GM18951 (cell line): Measurements from ENCODE around the gene POU2AF1.
"Not testable (repeated sequence)": the region's sequence is repeated elsewhere in the genome, so short reads cannot be mapped to it uniquely, and the experiment has no call there.

Source experiments
- POLR2A ChIP-seq: IDR thresholded peaks from 4 replicates; pipeline ENCODE4 v1.6.1; 2011; ENCODE audit warnings: mild to moderate bottlenecking; ENCODE audit not compliant: insufficient read length, insufficient read depth; ENCODE audit errors: extremely low read depth
- in situ Hi-C: fragments of 300-500 bp; cut with MboI; formaldehyde crosslinking; loops from one replicate; pipeline ENCODE4 v1.12.0; 2022; ENCODE audit warnings: low sequenced_read_pairs, mixed read lengths, inconsistent platforms; ENCODE audit not compliant: unreplicated experiment

The POU2AF1 gene

DNA sequence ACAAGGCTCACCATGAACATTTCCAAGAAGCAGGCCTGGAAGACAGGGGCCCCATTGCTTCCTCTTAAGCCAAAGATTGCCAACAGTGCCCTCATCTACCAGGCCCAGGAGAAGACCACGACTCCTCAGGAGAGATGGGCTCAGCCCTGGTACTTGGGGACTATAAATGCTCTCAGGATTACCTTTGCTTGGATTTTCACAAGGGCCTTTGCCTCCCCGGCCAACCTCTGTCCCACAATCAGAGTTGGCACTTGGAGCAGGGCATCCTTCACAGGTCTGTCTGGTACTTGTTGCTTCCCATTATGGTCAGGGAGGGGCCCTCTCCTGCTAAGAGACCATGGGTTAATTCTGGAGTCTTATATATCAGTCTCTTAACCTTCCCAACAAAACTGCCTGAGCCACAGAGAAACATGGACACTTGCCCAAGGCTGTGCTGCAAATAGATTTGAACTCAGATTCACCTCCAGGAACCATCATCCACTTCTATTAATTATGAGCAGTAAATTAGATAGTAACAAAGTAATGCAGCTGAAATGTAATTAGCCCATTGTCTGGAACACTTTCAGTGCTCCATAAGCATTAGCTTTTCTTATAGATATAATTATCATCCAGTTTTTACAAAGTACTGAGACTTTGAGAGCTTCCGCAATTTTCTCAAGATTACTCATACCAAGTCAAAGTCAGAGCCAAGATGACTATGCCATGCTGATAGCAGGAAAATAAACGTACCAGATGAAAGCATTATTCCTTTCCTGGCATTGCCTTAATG, 47.2 kb downstream of the POU2AF1 start:
- in situ Hi-C loops: no loop called here
- no peak for TF ChIP-seq POLR2A

DNA sequence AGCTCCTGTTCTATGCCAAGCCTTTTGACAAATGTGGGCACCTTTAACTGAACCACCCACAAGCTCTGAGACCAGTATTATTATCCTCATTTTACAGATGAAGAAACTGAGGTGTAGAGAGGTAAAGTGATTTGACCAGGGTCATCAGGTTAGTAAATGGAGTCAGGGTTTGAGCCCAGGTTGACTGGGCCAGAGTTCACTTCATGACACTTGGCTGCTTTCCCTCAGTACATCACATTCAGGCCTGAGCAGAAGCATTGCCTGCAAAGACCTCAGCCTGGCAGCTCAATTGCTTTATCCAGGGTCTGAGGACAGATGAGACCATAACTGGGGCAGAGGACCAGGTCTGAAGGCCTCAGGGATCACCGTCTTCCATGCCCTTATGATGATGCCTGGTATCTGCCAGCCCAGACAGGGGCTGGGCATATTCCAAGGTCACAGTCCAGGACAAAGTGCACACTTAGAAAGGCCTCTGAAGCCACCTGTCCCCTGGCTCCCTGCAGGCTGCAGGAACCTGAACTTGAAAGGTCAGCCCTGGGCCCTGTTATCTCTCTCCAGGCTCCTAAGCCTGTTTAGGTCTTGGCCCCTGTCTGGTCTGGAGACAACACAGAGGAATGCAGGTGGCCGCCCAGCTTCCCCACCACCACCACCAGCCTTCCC, 48.7 kb downstream of the POU2AF1 start:
- no peak for TF ChIP-seq POLR2A
- in situ Hi-C loops: no loop called here

DNA sequence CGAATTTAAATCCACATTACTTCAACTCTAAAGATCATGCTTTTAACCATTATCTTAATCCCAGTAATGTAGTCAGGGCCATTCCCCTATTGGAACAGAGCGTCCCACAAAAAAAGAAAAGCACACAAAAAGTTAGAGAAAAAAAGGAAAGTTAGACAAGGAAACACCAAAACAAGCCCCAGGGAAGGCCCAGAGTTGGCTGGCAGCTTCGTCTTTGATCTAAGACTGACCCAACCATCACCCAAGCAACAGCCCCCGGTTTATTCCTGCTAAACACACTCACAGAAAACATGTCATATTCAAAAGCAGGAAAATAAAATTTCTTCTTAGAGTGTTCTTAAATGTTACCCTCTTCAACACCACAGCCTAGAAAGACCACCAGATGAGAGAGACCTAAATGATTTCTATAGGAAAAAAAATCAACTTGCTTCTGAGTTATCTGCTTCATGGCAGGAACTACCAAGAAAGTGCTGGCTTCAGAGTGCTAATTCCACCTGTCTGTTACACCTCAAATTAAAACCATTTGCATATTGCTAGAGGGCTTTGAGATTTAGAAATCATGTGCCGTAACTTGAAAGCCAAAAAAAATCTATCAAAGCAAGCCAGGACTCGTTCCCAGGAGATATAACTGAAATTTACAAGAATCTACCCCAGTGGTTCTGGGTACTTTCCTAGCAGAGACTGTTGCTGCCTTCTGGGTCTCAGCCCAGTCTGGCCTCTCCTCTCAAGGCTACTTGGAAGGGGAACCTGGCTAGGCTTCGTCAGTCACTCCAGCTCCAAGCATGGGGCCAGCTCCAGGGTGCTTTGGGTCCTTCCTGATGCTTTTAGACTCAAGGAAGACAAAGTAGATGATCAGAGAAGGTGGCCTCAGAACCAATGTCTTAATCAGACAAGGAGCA, 49.5 kb downstream of the POU2AF1 start:
- in situ Hi-C loops: no loop called here
- no peak for TF ChIP-seq POLR2A

DNA sequence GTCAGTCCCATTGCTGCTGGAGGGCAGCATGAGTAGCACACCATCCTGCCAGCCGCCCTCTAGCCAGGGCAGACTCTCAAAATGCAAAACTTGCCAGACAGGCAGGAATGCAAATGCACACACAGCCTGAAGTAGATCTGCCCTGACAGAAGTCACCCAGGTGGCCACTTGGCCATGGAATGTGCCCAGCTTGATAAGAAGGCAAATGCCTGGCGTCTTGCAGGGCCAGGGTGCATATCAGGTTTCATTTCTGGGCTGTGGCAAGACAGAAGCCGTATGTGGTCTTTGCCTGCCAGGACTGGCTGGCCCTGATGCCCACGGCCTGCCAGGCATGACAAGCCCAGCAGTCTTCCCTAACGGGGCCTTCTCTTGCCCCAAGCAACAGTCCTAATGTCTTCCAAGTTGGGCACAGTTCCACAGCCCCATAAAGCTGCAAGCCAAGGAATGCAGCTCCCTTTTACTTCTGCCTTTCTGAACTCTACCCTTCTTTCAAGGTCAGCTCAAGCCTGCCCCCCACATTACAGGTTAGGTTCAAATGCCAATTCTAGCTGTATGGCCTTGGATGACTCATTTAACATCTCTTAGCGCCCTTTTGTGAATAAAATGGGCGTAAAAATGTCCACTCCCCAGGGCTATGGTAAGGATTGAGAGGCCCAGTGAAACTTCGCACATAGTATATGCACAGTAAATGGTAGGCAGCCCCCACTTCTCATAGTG, 51.0 kb downstream of the POU2AF1 start:
- no peak for TF ChIP-seq POLR2A
- in situ Hi-C loops: no loop called here

- in situ Hi-C loops: no loop called here
- TF ChIP-seq POLR2A: no peak
These were observed 52.3 kb downstream of the POU2AF1 start for GRCh38 chr11:111326824-111327223.

DNA sequence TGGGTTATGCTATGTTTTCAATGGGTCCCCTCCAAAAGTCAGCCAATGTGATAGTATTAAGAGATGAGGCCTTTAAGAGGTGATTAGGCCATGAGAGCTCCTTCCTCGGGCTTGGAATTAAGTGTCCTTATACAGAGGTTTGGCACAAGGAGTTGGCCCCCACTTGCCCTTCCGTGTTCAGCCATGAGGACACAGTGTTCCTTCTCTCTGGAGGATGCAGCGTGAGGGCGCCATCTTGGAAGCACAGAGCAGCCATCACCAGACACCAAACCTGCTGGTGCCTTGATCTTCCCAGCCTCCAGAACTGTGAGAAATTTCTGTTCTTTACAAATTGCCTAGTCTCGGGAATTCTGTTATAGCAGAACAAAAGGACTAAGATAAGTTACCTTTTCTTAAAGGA, 53.8 kb downstream of the POU2AF1 start:
- in situ Hi-C loops: no loop called here
- TF ChIP-seq POLR2A: no peak

- TF ChIP-seq POLR2A: no peak
- in situ Hi-C loops: no loop called here
These were observed 54.8 kb downstream of the POU2AF1 start for GRCh38 chr11:111324277-111324720.

DNA sequence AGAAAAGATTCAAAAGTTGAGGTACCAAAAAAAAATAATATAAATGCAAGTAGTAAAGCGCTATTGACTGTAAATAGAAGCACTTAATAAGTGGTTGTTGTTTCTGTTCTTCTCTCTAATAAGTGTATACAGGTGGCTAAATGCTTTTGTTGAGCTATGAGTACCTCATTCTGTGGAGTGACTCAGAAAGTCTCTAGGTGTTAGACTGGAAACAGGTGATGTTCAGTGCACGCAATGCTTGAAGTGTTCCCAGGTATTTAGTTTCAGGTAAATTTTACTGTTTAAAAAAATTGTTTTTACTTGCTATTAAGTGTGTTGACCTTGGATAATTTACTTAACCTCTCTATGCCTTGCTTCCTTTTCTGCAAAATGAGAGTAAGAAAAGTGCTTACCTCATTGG, 56.5 kb downstream of the POU2AF1 start:
- in situ Hi-C loops: no loop called here

DNA sequence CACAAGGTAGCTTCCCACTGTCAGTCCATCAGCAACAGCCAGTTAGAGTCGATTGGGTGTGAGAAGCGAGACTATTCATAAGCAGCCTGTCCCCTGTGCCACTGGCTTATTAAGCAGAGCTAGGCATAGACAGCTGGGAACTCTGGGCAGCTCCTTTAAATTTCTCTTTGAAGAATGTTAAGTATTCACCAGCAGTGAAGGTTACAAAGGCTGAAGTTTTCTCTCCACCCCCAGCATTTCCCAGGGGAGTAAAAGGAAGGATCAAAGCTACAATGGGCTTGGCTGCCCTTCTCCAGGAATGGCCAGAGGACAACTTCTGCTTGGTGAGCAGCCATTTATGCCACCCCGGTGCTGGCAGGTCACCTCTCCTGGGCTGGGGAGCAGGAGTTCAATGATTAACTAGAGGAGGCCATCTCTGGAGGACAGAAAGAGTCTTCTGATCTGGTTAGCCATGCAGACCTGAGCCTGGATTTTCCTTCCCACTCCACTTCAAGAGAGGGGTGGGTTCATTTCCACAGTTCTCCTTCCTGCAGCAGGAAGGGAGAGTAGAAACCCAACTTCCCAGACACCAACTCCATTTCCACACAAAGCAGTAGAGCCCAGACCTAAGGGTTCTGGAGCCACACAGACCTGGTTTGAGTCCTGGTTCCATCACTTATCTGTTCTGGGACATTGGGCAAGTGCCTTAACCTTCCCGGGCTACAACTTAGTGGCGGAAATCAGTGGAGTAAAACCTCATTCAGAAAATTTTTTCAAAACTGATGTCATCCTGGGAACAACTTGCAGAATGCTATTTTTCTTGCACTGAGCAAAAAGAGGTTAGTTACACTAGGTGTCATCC, 58.1 kb downstream of the POU2AF1 start:
- in situ Hi-C loops: no loop called here
- TF ChIP-seq POLR2A: no peak

More for the DNA sequence above, 56.5 kb downstream of the POU2AF1 start:
- TF ChIP-seq POLR2A: no peak

- in situ Hi-C loops: not testable (repeated sequence)
These were observed 58.9 kb downstream of the POU2AF1 start for GRCh38 chr11:111320199-111320598.

DNA sequence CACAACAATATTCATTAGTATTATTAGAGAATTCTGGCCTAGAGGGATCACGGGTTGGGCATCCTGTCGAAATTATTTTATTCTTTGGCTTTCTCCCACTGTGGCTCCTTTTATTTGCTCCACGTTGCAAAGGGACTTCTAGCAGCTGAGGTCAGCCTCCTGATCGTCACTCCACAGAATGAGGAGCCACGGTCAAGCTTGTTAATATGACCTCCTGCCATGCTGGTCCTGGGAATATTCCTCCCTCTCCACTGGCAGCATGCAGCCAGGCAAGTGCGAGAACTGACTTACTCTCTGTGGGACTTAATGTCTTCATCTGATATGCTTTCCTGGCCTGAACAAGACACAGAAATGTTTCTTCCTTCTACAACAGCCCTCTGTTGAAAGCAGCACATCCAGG, 59.8 kb downstream of the POU2AF1 start:
- in situ Hi-C loops: no loop called here
- no peak for TF ChIP-seq POLR2A

DNA sequence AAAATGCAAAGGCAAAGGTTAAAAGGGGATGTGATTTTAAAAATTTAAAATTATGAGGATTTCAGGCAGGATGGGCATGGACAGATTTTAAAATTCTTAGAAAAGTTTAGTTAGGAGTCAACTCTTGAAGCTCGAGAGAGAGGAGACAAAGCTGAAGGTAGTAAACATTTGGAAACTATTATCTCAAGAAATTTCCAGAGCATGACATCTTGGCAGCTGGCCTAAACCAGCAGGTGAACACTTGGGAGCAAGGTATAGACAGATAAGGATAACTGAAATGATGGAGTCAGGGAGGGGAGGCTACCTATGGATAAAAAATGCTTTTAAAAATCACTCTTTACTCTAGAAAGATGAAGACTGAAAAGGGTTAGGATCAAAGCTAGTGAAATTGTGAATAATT, 67.0 kb downstream of the POU2AF1 start:
- in situ Hi-C loops: no loop called here
- no peak for TF ChIP-seq POLR2A
